Prostate gland (tissue), 2 donors: ENCODE measurements around the gene KCNJ3. TPM values are rescaled to one million over a fixed set of nuclear protein-coding genes. Genes with fewer than 3 reads are reported as not detected.

Experiments used
- DNase-seq: peaks from one replicate; pipeline ENCODE4 v3.0.0-alpha.2; 2019; ENCODE audit warnings: low spot score
- H3K27ac ChIP-seq, 2 donors: fragments of 200-600 bp; sonication (generic); 2 replicates each; pipeline ENCODE4 v1.5.1; 2017 to 2019
- H3K27me3 ChIP-seq: fragments of 200-600 bp; sonication (generic); replicated peaks from 2 replicates; pipeline ENCODE4 v1.5.1; 2019; ENCODE audit not compliant: insufficient read depth
- H3K36me3 ChIP-seq, 2 donors: fragments of 200-600 bp; sonication (generic); 1 replicate in 1 of 2; 2 replicates in 1 of 2; pipeline versions ENCODE4 v1.5.1 to v1.8.1; 2017 to 2019
- H3K4me1 ChIP-seq: fragments of 200-600 bp; sonication (generic); replicated peaks from 2 replicates; pipeline ENCODE4 v1.5.1; 2019
- H3K4me3 ChIP-seq, 2 donors: fragments of 200-600 bp; sonication (generic); 2 replicates each; pipeline ENCODE4 v1.5.1; 2017 to 2019
- H3K9me3 ChIP-seq: fragments of 200-600 bp; sonication (generic); 2 replicates; pipeline ENCODE4 v1.5.1; 2017
- CTCF ChIP-seq, 4 experiments: fragments of 200-600 bp in 2 of 4; fragments of 450-650 bp in 2 of 4; sonication (generic) in 2 of 4; IDR thresholded peaks; 1 replicate in 3 of 4; 2 replicates in 1 of 4; pipeline ENCODE4 v1.5.1; 2016 to 2019; ENCODE audit warnings: antibody characterized with exemption in 4 of 4, mild to moderate bottlenecking in 2 of 4, moderate library complexity in 2 of 4
- POLR2A ChIP-seq: fragments of 450-650 bp; IDR thresholded peaks from one replicate; pipeline ENCODE4 v1.6.1; 2016; ENCODE audit warnings: antibody characterized with exemption, mild to moderate bottlenecking
- POLR2AphosphoS5 ChIP-seq: sonication (generic); formaldehyde crosslinking; IDR thresholded peaks from one replicate; pipeline ENCODE4 v1.6.1; 2017; ENCODE audit warnings: antibody characterized with exemption
- whole genome bisulfite sequencing: methylation state at CpG from one replicate; pipeline ENCODE4 v1.1.5; 2018; 5-methylcytosine and 5-hydroxymethylcytosine counted together
- intact Hi-C: fragments of 100-400 bp; cut with DNase I; formaldehyde crosslinking; loops from one replicate; pipeline ENCODE4 v1.14.2; 2022
- total RNA-seq, 2 donors: library from RNA; depleted of rRNA; stranded (reverse); fragments of >200 nt; gene quantifications; one replicate each; pipeline ENCODE4 v1.1.0, GENCODE V29; 2016

The KCNJ3 gene
- total RNA-seq, 2 donors from 2014 or later, result 2.7 to 8.8 TPM

DNA sequence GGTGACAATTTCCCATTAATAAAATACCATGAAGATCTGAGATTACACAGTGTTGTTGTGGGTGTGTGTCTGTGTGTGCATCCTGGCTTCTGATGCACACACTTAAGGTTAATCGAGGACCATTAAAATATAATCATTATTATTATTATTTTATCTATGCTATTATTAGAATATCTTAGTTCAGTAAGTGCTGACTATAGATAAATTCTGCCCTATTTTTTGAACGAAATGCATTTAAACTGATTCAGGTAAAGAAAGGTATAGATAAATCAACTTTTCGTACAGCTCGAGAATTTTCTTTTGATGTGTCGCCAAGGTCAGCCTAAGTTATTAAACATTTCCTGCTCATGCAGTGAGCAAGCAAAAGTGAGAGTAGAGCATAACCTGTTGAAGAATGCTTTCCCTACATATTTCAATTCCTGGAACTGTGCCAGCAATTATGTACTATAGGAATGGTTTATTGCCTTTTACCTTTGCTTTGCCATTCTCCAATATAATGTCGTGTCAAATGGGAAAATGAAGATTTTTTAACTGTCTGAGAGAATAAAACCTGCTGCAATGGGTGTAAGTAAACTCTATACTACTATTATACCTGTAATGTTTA is 25.8 kb downstream of the KCNJ3 start:
- Histone ChIP-seq H3K9me3 (no peaks in the 10 kb centered on the region), H3K27ac (no peak overlapping the region), H3K27me3 (no peaks in the 10 kb centered on the region), H3K4me3 (no peak overlapping the region), H3K4me1 (no peaks in the 10 kb centered on the region), H3K36me3 (no peaks in the 10 kb centered on the region)
- TF ChIP-seq CTCF (IDR thresholded peaks at IDR 0.05) (no peak), POLR2AphosphoS5 (no peak), POLR2A (no peak)
- intact Hi-C loops, result no loop called here
- WGBS, result 45% methylated on average over 6 of the region's 6 CpGs
- DNase-seq, result no peak

- WGBS, result 67% methylated on average over 2 of the region's 2 CpGs
- no peaks in the 10 kb centered on the region for H3K4me1 ChIP-seq
- H3K9me3 ChIP-seq, result no peaks in the 10 kb centered on the region
- no peak for DNase-seq
- H3K36me3 ChIP-seq, result no peaks in the 10 kb centered on the region
- H3K27me3 ChIP-seq, result no peaks in the 10 kb centered on the region
- no peak for TF ChIP-seq POLR2AphosphoS5
- no peak for TF ChIP-seq CTCF (IDR thresholded peaks at IDR 0.05)
- no peak for TF ChIP-seq POLR2A
- no peak overlapping the region for H3K4me3 ChIP-seq
- no peak overlapping the region for H3K27ac ChIP-seq
- intact Hi-C loops, result no loop called here
Measured at GRCh38 chr2:154740361-154740760, 41.9 kb downstream of the KCNJ3 start.

GRCh38 chr2:154758871-154759270 is 60.4 kb downstream of the KCNJ3 start:
- intact Hi-C loops, result no loop called here
- Histone ChIP-seq H3K9me3 (no peaks in the 10 kb centered on the region), H3K4me3 (no peak overlapping the region), H3K4me1 (no peaks in the 10 kb centered on the region), H3K27ac (no peak overlapping the region), H3K27me3 (no peaks in the 10 kb centered on the region), H3K36me3 (no peaks in the 10 kb centered on the region)
- DNase-seq, result no peak
- TF ChIP-seq POLR2A, result no peak
- no peak for TF ChIP-seq CTCF (IDR thresholded peaks at IDR 0.05)
- no peak for TF ChIP-seq POLR2AphosphoS5
- 97% methylated on average over 1 of the region's 1 CpG for WGBS

- 67% methylated on average over 2 of the region's 2 CpGs for WGBS
- no peak for TF ChIP-seq CTCF (IDR thresholded peaks at IDR 0.05)
- no peak for TF ChIP-seq POLR2A
- TF ChIP-seq POLR2AphosphoS5, result no peak
- no peaks in the 10 kb centered on the region for H3K4me1 ChIP-seq
- no peak for DNase-seq
- no peak overlapping the region for H3K4me3 ChIP-seq
- no peaks in the 10 kb centered on the region for H3K36me3 ChIP-seq
- H3K27me3 ChIP-seq, result no peaks in the 10 kb centered on the region
- intact Hi-C loops, result no loop called here
- H3K9me3 ChIP-seq, result no peaks in the 10 kb centered on the region
- no peak overlapping the region for H3K27ac ChIP-seq
Measured at GRCh38 chr2:154762638-154763037, 64.1 kb downstream of the KCNJ3 start.

DNA sequence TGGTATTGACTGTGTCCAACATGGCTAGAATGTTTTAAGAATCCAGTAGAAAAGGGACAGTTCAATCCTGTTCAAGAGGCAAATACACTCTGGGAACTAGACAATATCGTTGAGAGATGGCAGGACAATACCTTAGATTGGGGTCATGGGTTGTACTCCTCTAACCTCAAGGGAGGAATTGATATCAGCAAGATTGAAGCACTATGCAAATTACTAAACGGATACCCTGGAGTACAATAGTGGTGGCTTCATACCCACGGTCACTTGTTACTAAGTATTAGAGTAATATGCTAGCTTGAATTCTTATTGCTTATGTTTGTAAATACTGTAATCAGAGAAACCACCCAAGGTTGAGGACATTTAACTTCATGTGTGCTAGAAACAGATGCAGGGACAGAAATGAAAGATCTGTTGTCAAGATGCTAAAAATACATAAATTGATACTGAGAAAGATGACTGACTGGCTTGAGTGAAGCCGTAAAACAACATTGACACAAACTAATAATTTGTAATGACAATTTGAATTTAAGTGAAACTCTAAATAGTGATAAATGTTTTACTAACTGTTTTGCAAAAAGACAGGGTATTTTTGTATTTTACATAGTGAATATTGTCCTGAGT is 73.3 kb downstream of the KCNJ3 start:
- WGBS, result 91% methylated on average over 4 of the region's 4 CpGs
- no peak for TF ChIP-seq POLR2A
- no peak for TF ChIP-seq CTCF (IDR thresholded peaks at IDR 0.05)
- no peak for TF ChIP-seq POLR2AphosphoS5
- Histone ChIP-seq H3K27me3 (no peaks in the 10 kb centered on the region), H3K36me3 (no peaks in the 10 kb centered on the region), H3K27ac (no peak overlapping the region), H3K4me1 (no peaks in the 10 kb centered on the region), H3K9me3 (no peaks in the 10 kb centered on the region), H3K4me3 (no peak overlapping the region)
- no peak for DNase-seq
- intact Hi-C loops, result no loop called here
